Glomerular endothelial cell (primary cell): ENCODE results near the gene ELAVL2. TPM values are rescaled to one million over a fixed set of nuclear protein-coding genes. Genes with fewer than 3 reads are reported as not detected.
A peak's percentile ranks its signal among the peaks of the same experiment; 100 is the strongest.

Experiments used
- DNase-seq: peaks from one replicate; pipeline ENCODE4 v3.0.0-alpha.2; 2011; ENCODE audit warnings: low read depth, low spot score; ENCODE audit errors: extremely low read depth
- total RNA-seq: library from RNA; depleted of rRNA; stranded (reverse); fragments of >200 nt; gene quantifications from 2 replicates; pipeline ENCODE4 v1.2.3, GENCODE V29; 2015

The ELAVL2 gene
- total RNA-seq = 1.3 and 5.5 TPM in 2 replicates

DNA sequence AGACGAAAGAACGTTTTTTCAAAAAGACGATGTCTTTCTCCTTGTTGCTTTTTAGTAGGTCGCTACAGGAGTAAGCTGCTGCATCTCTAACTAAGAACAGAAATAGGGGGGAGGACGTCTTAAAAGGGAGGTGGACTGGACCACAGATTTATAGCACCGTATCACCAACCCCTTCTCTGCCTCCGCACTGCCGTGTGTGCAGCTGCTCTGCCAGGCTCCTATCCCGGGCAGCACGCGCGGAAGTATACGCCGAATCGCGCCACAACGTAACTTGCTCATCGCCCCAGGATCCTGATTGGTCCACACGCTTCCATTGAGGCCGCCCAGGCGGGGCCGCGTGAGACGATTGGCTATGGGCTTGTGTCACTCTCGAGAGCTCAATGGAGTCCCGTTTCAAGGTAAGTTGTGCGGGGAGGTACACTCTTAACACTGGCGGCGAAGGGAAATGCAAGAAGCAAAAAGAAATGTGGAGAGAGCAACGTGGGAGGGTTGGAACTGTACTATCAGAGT lies at the start of gene ELAVL2:
Gene ELAVL2, minus strand, starts transcription at position 121 of the 510 bp plus-strand sequence. CDS start 64,006 bp downstream, outside the sequence.
- peak; percentile 91 for DNase-seq

DNA sequence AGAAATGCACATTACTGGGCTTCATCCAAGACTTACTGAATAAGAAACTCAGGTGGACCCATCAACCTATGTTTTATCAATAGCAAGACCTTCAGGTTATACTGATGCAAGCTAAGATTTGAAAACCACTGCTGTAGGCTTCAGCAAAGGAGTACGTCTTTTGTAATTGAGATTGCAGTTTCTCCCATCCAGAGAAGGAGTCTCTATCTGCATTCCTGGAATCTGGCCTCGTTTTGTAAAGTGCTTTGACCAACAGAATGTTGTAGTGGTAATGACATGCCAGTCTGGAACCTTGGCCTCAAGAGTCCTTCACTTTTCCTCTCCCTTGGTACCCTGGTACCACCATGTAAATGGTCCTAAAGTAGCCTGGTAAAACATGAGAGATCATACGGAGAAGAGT lies 32.2 kb upstream of the ELAVL2 start:
- DNase-seq = no peak

DNA sequence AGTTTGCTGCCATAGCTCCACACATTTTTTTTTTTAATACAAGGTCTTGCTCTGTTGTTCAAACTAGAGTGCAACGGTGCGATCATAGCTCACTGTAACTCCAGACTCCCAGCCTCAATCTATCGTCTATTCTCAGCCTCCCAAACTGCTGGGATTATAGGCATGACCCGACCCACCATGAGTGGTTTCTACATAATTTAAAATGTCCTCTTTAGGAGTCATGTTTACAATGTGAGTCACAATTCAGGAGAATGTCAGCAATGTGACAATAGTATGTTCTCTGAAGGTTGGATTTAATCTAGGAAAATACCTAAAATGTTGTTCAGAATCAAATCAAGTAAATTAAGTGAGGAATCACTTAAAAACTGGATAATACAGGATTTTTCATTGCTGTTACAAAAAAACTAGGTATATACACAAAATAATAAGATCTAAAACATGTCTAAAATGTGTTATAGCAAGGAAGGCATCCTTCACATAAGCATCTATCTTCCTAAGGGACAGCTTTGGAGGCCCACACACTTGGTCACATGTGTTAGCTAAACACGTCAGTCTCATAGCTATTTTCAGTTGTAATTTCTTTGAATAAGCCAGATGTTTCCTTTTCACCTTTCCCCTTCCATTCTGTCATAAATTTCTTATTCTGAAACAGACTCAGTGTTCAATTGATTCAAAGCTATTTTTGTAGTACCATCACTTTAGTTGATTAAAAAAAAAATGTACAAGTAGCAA lies 30.0 kb upstream of the ELAVL2 start:
- no peak for DNase-seq

DNA sequence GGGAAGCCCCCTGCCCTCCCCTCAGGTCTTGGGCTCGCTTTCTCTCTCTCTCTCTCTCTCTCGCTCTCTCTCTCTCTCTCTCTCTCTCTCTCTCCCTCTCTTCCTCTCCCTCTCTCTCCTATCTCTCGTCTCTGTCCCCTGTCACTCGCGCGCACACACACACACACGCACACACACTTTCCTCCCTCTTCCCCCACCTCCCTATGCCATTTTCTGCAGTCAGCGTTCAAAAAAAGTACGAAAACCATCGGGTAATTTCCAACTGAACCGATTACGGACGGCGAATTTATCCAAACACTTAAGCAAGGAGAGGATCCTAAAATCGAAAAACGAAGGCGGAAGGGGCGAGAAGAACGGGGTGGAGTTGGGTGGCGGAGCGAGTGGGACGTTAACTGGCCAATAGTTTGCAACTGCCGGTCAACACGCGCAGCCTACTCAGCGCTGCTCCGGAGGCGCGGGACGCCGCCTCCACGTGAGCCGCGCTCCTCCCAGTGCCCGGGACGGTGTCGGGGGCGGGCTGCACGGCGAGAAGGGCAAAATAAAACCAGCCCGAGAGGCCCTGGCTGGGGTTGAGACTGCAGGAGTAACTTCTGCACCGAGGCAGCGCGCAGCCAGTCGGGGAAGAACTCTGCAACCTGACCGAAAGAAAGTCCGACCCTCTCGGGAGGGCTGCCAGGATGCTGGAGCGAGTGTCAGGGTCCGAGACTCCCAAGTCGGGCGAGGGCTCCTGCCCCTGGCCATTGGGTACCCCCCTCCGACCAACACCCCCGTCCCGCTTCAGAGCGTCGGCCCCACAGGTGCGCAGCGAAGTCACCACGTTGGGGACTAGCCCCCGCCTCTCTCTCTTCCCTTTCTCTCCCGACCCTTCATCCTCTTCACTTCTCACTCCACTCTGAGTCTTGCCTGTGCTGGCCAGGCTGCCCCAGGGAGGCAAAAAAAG lies 24.9 kb upstream of the ELAVL2 start:
- no peak for DNase-seq

DNA sequence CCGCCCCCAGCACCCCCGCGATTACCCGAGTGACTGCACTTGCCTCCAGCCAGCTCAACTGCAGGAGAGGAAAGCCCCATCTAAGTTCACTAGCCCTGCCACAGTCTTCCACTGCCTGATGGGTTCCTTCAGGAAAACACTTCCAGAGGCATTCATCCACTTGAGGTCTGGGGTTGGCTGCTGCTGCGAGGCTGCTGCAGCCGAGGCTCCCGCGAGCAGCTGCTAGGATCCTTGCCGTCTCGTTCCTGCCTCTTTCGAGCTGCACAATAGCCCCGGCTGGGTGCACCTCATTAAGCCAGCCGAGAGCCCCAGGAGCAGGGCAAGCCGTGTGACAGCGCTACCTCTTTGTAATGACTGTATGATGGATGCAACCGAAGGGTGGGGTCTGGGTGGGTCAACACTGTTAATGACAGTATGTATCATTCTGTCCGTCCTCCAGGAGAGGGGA lies 24.2 kb upstream of the ELAVL2 start:
- no peak for DNase-seq

DNA sequence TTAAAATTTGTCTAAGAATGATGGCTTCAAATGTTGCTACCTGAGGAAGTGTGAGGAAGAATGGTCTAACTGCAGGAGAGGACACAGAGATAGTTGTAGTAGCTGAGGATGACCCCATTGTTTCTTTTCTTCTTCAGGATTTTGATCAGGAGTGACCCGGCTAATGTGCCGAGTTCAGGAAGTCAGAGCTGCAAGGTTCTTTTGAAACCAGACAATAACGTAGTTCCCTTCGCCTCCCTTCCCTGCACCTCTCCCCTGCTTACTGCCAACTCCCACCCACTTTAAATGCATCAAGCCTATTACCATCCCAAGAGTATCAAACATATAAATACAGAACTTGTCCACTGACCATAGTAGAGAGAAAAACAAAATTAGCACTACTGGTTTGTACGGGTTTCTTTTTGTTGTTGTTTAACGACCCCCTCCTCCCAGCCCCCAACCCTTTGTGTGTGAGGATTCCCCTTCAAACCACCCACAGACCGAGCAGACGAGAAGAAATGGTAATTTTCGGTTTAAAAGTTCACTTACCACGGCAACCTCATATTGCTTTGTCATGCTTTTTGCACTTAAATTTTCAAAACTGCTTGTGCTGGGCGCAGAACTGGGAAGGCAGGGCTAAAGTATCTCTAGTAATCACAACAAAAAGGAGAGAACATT lies 23.5 kb upstream of the ELAVL2 start:
- DNase-seq = no peak

DNA sequence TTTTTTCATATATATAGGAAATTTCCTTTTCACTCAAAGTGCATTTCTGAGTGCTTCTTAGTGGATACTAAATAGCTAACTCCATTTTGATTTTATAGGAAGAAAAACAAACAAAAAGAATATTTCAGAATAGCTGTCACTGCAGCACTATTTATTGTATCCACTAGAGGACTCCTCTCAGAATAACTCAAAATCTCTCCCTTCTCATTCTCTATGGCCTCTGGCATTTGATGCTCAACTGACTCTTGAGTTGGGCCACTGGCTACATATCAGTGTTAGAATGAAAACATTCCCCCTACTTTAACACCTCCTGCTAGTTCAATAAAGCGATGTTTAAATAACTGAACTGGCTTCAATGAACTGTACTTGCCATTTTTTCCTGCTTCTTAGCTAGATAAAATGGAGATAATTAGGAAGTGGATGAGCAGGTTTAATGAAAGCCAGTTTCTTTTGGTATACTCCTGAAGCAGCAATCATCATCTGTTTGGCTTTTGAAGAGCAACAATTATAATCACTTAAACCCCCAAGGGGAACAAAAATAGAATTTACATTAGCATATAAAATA lies 16.6 kb upstream of the ELAVL2 start:
- DNase-seq = no peak

DNA sequence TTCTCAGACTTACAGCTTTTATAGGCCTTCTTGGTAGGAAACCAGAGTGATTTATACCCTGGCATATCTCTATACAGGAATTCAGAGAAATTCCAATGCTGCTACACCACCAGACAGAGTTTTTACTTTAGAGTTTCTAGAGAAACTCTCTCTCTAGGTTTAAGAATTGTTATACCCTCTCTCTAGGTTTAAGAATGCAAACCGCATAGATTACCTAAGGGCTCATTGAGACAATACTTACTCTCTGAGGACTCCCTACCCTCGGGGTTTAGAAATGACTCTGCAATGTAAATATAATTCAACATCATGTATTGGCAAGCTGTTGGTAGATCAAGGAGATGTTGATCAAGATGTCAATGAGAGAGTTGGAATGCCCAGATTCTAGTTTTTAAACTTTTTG lies 15.3 kb upstream of the ELAVL2 start:
- no peak for DNase-seq

DNA sequence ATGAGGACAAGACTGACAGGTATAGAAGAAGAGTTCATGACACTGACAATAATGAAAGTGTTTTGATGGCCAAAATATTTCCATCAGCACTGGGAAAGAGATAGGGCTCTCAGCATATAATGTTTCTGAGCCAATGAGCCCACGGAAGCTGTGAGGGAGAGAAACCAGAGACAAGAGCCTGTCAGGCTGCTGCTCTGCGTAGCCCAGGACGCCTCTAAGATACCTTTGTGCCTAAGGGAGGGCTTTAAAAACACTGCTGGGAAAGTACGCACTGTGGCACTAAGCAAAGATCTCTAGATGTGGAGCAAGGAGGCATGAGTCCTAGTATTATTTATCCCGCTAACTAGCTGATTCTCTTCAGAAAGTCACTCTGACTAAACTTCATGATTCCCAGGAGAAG lies 11.0 kb upstream of the ELAVL2 start:
- no peak for DNase-seq

DNA sequence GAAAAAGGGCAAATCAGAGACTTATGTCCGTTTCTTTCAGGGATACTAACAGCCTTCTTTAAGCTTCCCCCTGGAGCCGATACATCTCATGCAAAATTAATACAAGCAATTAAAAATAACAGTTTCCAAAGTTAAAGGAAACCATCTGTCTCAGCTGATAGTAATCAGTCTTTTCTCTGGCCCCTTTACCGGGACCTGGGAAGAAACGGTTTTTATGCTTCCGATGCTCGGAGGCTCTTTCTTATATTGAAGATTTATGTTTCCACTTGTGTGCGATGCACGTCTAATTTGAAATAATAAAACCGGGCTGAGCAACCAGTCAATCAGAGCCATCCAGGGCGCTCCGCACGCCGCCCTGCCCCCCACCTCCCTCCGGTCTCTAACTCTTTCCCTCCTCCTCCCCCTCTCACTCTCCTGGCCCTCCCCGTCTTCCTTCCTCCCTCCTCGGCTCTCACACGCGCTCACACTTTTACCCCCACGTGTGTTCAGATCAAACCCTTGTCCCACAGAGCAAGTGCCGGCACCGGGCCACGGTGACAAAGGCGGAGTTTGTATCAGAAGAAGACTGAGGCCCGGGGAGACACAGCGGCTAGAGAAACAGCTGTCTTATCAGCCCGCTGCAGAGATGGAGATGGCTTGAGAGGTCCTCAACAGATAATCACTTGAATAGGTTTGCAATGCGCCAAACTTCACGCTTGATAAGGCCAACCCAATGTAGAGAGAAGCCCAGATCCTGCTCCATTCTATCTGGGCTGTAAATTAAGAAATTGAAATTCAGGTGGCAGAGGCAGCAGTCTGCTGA lies 5.1 kb upstream of the ELAVL2 start:
- no peak for DNase-seq

DNA sequence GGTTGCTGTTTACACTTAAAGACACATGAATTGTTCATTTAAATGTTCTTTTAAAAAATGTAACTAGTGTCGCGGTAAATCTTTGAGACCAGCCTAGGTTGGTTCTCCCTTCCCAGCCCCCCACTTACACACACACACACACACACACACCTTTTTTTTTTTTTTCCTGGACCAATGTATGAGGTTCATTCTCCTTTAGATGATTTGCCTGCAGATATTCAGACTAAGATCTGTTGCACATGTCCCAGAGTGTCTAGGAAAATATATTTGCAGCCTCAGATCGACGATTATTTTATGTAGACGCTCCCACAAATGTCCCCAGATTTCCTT lies 4.4 kb upstream of the ELAVL2 start:
- no peak for DNase-seq

DNA sequence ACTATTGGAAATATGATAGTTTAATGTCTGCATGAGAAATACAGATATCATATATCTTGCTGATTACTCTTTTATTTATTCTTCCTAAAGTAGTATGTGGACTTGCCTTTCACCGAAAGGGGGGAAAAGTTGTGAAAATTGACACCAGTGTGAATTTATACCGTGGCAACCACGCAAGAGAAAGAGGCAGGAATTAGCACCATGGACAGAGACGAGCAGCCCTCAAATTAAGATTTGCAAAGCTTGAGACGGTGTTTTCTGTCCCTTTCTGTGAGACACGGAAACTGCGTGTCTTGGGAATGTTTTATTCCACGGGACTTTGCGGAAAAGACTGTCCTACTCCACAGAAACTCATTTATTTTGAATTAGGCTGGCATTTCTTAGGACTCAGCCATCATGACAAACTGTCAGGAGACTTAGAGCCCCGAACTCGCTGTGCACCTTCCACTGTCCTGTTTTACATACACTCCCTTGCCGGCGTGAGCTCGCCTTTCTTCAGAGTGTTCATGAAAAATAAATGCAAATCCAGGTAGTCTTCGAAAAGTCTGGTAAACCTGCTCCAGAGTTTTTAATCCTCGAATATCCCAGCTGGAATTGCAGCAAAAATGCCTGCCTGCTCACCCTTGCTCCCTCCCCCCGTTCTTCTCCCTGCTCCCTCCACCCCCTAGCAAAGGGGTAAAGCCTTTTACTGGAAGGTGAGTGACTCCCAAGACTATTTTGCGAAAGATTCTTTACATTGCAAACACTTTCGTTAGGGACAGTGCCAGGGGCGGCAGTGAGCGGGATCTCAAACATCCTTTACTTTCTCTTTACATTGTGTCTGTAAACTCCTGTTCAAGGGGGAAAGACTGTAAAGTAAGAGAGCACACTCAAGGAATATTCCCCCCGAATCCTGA lies 3.8 kb upstream of the ELAVL2 start:
- DNase-seq = no peak

DNA sequence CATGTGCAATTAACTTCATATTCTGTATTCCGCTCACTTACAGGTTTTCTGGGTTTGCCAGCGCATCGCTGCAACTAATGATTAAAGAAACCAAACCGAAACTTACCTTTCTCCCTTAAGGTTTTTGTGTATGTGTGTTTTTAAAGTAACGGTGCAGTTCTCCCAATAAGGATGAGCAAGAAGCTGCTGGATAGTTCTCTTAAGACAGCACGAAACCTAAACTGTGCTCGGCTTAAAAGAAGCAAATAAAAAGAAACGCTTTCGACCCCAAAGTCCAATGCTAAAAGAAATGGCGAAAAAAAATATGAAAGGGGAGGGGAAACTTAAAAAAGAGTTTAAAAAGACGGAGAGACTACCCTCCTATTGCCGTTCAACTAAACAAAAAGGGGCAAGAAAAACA lies 340 bp downstream of the ELAVL2 start:
- DNase-seq = no peak

DNA sequence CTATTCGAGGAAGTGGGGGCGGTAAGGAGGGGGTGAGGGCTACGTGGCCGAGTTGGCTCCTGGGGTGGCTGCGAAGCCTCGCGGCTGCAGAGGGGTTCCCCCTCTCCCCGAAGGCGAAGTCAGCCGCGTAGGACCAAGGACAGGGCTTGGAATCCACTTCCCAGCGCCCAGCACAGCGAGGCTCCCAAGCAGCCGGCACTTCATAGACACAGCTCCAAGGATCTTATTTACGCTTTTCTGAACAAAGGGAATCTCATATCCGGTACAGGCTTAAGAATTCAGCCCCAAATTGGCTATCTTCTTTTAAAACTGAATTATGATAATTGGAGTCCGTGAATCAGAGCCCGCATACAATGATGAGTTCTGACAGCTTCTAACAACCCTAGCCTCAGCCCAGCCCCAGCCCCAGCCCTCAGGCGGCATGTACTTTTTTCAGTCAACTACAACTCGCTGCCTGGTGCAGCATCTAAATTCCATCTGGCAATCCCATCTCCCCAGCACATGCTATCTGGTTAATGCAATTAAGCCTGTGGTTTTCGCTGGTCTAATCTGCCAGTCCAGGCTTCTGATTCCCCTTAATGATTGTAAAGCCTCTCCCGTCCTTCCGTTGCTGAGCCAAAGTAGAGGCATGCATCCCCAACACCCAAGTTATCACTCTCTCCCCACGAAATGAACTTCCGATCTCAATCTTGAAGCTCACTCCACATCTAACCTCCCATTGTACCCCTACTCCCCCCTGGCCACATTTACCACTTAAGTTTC lies 1.0 kb downstream of the ELAVL2 start:
- DNase-seq = no peak

DNA sequence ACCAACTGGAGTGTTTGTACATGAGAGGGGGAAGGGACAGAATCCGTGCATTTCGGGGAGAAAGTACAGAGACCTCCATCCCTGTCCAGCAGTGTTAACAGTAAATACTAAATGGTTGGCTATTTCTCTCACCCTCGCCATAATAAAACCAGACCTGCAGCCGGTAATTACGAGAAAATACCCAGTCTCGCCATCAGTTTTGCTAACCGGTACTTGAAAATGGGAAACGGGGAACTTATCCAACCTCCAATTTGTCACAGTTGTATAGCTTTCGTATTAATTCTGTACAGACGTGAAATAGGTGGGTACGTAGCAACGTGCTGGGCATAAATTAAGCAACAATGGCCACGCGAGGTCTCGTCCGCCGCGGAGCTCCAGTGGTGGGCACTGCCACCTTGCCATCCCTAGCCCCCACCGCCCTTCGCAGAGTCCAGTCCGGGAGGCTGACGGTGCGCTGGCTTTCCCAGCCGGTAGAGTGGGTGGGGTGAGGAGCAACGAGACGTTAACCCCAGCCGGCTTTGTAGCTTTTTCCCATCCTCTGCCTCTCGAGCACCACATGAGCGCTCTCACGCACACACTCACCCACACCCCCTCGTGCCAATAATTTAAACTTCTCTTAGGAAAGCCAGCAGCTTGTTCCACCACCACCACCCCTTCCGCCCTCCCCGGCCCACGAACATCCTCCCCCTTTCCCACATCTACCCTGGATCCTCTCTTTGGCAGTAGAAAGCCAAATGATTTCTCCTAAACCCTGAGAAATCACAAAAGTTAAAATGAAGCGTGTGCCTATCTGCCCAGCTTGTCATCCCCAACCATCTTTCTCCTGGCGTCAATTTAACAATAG lies 1.8 kb downstream of the ELAVL2 start:
- no peak for DNase-seq

DNA sequence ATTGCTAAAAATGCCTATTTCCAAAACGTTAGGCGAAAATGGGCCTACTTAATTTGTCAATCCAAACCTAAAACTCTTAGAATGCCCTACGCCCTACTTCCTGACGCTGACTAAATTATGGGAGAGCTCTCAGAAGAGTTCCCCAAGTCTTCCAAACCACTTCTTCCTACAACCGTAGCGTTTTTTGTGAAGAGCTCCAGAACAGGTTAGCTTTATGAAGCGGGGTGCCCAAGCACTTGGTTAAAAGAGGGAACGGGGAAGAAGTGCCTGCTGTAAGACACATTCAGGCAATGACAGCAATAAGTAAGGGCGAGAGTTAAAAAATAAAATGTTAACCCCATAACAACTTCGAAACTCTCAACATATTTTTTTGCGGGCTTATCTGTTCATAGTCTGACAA lies 2.8 kb downstream of the ELAVL2 start:
- no peak for DNase-seq
